ENCODE results near the gene ASTN2.

ASTN2 gene

GRCh38 chr9:117104716-117105495, 310.0 kb downstream of the ASTN2 start:
- H3K4me1 ChIP-seq (ENCODE audit: insufficient read depth, low read length, severe bottlenecking), result no peaks in the 10 kb centered on the region
- TF ChIP-seq CTCF (IDR thresholded peaks at IDR 0.05; ENCODE audit: low read length) (no peak), EZH2 (IDR thresholded peaks at IDR 0.05; ENCODE audit: borderline replicate concordance, low read length) (no peak)
- no peak overlapping the region for H3K27ac ChIP-seq (ENCODE audit: low read depth, low read length, poor library complexity, severe bottlenecking)
- no peaks in the 10 kb centered on the region for H3K9me3 ChIP-seq (ENCODE audit: low read length)
- H3F3A ChIP-seq (ENCODE audit: insufficient read depth, low read length), result no peaks in the 10 kb centered on the region
- H3K4me2 ChIP-seq (ENCODE audit: low read length), result no peak overlapping the region
- H3K9me2 ChIP-seq (ENCODE audit: low read depth, low read length), result no peaks in the 10 kb centered on the region
- H3K9ac ChIP-seq (ENCODE audit: low read length), result no peak overlapping the region
- no peaks in the 10 kb centered on the region for H4K20me1 ChIP-seq (ENCODE audit: insufficient read depth, low read length)
- no peaks in the 10 kb centered on the region for H3K79me2 ChIP-seq (ENCODE audit: insufficient read depth, low read length)
- H3K27me3 ChIP-seq (ENCODE audit: insufficient read depth, low read length), result peaks cover 12% of the 10 kb centered on the region
- no peak overlapping the region for H3K4me3 ChIP-seq (ENCODE audit: low read depth, low read length, poor library complexity, severe bottlenecking)
- no peak overlapping the region for H2AFZ ChIP-seq (ENCODE audit: low read length)
- no peaks in the 10 kb centered on the region for H3K36me3 ChIP-seq (ENCODE audit: insufficient read depth, low read length)

GRCh38 chr9:117104206-117104605, 310.7 kb downstream of the ASTN2 start:
- H3K36me3 ChIP-seq (ENCODE audit: insufficient read depth, low read length), result no peaks in the 10 kb centered on the region
- H3K9ac ChIP-seq (ENCODE audit: low read length), result no peak overlapping the region
- H3K4me3 ChIP-seq (ENCODE audit: low read depth, low read length, poor library complexity, severe bottlenecking), result no peak overlapping the region
- H3K4me2 ChIP-seq (ENCODE audit: low read length), result no peak overlapping the region
- no peak overlapping the region for H2AFZ ChIP-seq (ENCODE audit: low read length)
- H4K20me1 ChIP-seq (ENCODE audit: insufficient read depth, low read length), result no peaks in the 10 kb centered on the region
- H3F3A ChIP-seq (ENCODE audit: insufficient read depth, low read length), result no peaks in the 10 kb centered on the region
- no peaks in the 10 kb centered on the region for H3K9me3 ChIP-seq (ENCODE audit: low read length)
- TF ChIP-seq EZH2 (IDR thresholded peaks at IDR 0.05; ENCODE audit: borderline replicate concordance, low read length) (no peak), CTCF (IDR thresholded peaks at IDR 0.05; ENCODE audit: low read length) (no peak)
- H3K4me1 ChIP-seq (ENCODE audit: insufficient read depth, low read length, severe bottlenecking), result no peaks in the 10 kb centered on the region
- H3K79me2 ChIP-seq (ENCODE audit: insufficient read depth, low read length), result no peaks in the 10 kb centered on the region
- H3K27ac ChIP-seq (ENCODE audit: low read depth, low read length, poor library complexity, severe bottlenecking), result no peak overlapping the region
- H3K9me2 ChIP-seq (ENCODE audit: low read depth, low read length), result no peaks in the 10 kb centered on the region
- H3K27me3 ChIP-seq (ENCODE audit: insufficient read depth, low read length), result peaks cover 12% of the 10 kb centered on the region

GRCh38 chr9:117103438-117104110, 311.3 kb downstream of the ASTN2 start:
- no peak overlapping the region for H3K27ac ChIP-seq (ENCODE audit: low read depth, low read length, poor library complexity, severe bottlenecking)
- no peaks in the 10 kb centered on the region for H3K9me2 ChIP-seq (ENCODE audit: low read depth, low read length)
- TF ChIP-seq EZH2 (IDR thresholded peaks at IDR 0.05; ENCODE audit: borderline replicate concordance, low read length) (no peak), CTCF (IDR thresholded peaks at IDR 0.05; ENCODE audit: low read length) (no peak)
- no peak overlapping the region for H3K9ac ChIP-seq (ENCODE audit: low read length)
- H3K4me3 ChIP-seq (ENCODE audit: low read depth, low read length, poor library complexity, severe bottlenecking), result no peak overlapping the region
- no peaks in the 10 kb centered on the region for H3K4me1 ChIP-seq (ENCODE audit: insufficient read depth, low read length, severe bottlenecking)
- no peak overlapping the region for H3K4me2 ChIP-seq (ENCODE audit: low read length)
- H3K79me2 ChIP-seq (ENCODE audit: insufficient read depth, low read length), result no peaks in the 10 kb centered on the region
- no peaks in the 10 kb centered on the region for H3F3A ChIP-seq (ENCODE audit: insufficient read depth, low read length)
- no peaks in the 10 kb centered on the region for H3K9me3 ChIP-seq (ENCODE audit: low read length)
- H4K20me1 ChIP-seq (ENCODE audit: insufficient read depth, low read length), result no peaks in the 10 kb centered on the region
- H3K36me3 ChIP-seq (ENCODE audit: insufficient read depth, low read length), result no peaks in the 10 kb centered on the region
- H3K27me3 ChIP-seq (ENCODE audit: insufficient read depth, low read length), result peaks cover 11% of the 10 kb centered on the region
- no peak overlapping the region for H2AFZ ChIP-seq (ENCODE audit: low read length)

Measured in OCI-LY1 (cell line).